ENCODE data around the gene UBTD2. TPM values are rescaled to one million over a fixed set of nuclear protein-coding genes. Genes with fewer than 3 reads are reported as not detected.

The UBTD2 gene
- total RNA-seq, 1 donor from 2014 or later, result 9.0 TPM

DNA sequence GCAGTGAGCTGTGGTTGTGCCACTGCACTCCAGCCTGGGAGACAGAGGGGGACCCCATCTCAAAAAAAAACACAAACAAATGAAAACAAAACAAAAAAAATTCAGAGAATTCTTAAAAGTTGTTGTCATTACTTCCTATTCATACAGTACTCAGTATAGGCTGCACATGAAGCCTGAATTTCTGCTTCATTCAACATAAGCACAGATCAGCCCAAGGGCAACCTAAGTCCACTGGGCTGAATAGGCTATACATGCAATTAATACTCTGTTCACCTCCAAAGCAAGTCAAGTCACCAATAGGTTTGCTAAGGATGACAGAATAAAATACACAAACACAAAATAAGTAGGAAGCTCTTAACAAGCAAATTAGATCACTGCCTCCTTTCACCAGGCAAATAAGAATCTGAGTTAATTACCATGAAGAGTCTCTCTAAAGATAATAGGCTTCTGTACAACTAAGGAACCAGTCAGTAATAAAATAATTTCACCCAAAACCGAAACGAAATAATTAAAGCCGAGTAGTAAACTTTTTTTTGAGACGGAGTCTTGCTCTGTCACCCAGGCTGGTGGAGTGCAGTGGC is 18.7 kb downstream of the UBTD2 start:
- H3K36me3 Mint-ChIP-seq (ENCODE audit: low read depth), result peaks cover 16% of the 10 kb centered on the region
- ChIA-PET POLR2A (no interaction called here), CTCF (no interaction called here)
- H3K9me3 Mint-ChIP-seq, result no peaks in the 10 kb centered on the region
- no peak for DNase-seq
- no peaks in the 10 kb centered on the region for H3K27me3 Mint-ChIP-seq
- TF ChIP-seq, protein P1, sequence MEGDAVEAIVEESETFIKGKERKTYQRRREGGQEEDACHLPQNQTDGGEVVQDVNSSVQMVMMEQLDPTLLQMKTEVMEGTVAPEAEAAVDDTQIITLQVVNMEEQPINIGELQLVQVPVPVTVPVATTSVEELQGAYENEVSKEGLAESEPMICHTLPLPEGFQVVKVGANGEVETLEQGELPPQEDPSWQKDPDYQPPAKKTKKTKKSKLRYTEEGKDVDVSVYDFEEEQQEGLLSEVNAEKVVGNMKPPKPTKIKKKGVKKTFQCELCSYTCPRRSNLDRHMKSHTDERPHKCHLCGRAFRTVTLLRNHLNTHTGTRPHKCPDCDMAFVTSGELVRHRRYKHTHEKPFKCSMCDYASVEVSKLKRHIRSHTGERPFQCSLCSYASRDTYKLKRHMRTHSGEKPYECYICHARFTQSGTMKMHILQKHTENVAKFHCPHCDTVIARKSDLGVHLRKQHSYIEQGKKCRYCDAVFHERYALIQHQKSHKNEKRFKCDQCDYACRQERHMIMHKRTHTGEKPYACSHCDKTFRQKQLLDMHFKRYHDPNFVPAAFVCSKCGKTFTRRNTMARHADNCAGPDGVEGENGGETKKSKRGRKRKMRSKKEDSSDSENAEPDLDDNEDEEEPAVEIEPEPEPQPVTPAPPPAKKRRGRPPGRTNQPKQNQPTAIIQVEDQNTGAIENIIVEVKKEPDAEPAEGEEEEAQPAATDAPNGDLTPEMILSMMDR (IDR thresholded peaks at IDR 0.05), result no peak
- intact Hi-C loops (cut with micrococcal nuclease), result no loop called here
- no peak for ATAC-seq (ENCODE audit: low read depth)
- no peak overlapping the region for H3K27ac Mint-ChIP-seq
- no peak overlapping the region for H3K4me3 Mint-ChIP-seq
- peaks cover 6% of the 10 kb centered on the region for H3K4me1 Mint-ChIP-seq

DNA sequence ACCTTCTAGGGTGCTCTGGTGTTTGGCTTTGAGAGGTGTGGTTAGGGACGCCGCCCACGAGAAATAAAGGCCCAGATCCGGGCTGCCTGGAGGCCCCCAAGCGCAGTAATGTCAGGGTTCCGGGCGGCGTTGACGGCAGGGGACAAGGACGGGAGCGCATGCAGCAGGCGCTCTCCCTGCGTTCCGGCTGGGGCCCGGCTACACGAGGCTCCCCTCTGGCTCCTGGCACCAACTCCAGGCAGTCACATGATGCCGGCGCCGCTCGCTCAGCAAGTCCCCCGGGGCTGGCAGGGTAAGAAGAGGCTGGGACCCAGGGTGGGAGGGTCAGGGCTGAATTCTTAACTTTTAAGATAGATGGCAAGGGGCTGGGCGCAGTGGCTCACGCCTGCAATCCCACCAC is 28.1 kb downstream of the UBTD2 start:
- H3K36me3 Mint-ChIP-seq (ENCODE audit: low read depth), result peaks cover 43% of the 10 kb centered on the region
- H3K4me3 Mint-ChIP-seq, result no peak overlapping the region
- no peak overlapping the region for H3K27ac Mint-ChIP-seq
- TF ChIP-seq, protein P1 (IDR thresholded peaks at IDR 0.05), result no peak
- H3K9me3 Mint-ChIP-seq, result peaks cover 19% of the 10 kb centered on the region
- ChIA-PET CTCF (no interaction called here), POLR2A (no interaction called here)
- intact Hi-C loops (cut with micrococcal nuclease), result no loop called here
- ATAC-seq (ENCODE audit: low read depth) (no peak), DNase-seq (no peak)
- no peaks in the 10 kb centered on the region for H3K27me3 Mint-ChIP-seq
- H3K4me1 Mint-ChIP-seq, result no peaks in the 10 kb centered on the region

DNA sequence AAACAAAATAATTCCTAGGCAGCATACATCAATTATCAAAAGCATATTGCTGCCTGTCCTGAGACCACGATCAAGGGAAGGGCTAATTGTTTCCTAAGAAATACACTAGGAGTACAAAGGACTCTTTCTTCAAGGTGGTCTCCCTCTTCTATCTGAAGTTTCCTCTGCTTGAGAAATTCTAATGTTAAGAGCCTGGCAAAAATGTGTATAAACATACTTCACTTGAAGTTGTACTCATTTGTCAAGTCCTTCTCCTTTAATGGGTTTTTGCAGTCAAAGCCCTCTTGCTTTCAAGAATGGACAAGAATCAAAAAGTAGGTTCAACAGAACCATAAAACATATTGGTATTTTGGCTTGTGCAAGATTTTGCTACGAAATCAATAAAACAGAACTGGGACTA is 31.1 kb downstream of the UBTD2 start:
- Mint-ChIP-seq H3K36me3 (ENCODE audit: low read depth) (peaks cover 41% of the 10 kb centered on the region), H3K4me1 (no peaks in the 10 kb centered on the region), H3K27ac (no peak overlapping the region), H3K27me3 (no peaks in the 10 kb centered on the region), H3K4me3 (no peak overlapping the region), H3K9me3 (peaks cover 20% of the 10 kb centered on the region)
- no peak for DNase-seq
- CTCF ChIA-PET, result no interaction called here
- no peak for ATAC-seq (ENCODE audit: low read depth)
- POLR2A ChIA-PET, result no interaction called here
- TF ChIP-seq, protein P1 (IDR thresholded peaks at IDR 0.05), result no peak
- intact Hi-C loops (cut with micrococcal nuclease), result no loop called here

DNA sequence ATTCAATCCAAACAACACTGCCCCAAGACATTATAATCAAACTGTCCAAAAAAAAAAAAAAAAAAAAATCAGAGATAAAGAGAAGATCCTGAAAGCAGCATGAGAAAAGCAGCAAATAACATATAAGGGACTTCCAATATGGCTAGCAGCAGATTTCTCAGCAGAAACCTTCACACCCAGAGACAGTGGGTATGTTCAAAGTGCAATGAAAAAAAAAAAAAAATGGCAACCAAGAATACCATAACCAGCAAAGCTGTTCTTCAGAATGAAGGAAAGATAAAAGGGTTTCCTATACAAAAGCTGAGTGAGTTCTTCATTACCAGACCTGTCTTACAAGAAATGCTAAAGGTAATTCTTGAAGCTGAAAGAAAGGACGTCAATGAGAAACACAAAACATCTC is 32.1 kb downstream of the UBTD2 start:
- Mint-ChIP-seq H3K4me1 (no peaks in the 10 kb centered on the region), H3K9me3 (peaks cover 20% of the 10 kb centered on the region), H3K4me3 (no peak overlapping the region), H3K27ac (no peak overlapping the region), H3K27me3 (no peaks in the 10 kb centered on the region), H3K36me3 (ENCODE audit: low read depth) (peaks cover 37% of the 10 kb centered on the region)
- DNase-seq (no peak), ATAC-seq (ENCODE audit: low read depth) (no peak)
- intact Hi-C loops (cut with micrococcal nuclease), result no loop called here
- POLR2A ChIA-PET, result no interaction called here
- CTCF ChIA-PET, result no interaction called here
- TF ChIP-seq, protein P1 (IDR thresholded peaks at IDR 0.05), result no peak

DNA sequence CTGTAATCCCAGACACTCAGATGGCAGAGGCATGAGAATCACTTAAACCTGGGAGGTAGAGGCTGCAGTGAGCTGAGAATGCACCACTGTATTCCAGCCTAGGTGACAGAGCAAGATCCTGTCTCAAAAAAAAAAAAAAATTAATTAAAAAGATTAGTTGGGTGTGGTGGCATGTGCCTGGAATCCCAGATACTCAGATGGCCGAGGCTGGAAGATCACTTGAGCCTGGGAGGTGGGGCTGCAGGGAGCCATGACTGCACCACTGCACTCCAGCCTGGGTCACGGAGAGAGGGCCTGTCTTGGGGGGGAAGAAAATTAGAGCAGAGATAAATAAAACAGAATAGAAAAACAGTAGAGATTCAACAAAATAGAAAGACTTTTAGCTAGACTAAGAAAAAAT is 34.9 kb downstream of the UBTD2 start:
- TF ChIP-seq, protein P1 (IDR thresholded peaks at IDR 0.05), result no peak
- ChIA-PET POLR2A (no interaction called here), CTCF (no interaction called here)
- H3K9me3 Mint-ChIP-seq, result peaks cover 20% of the 10 kb centered on the region
- no peak overlapping the region for H3K4me3 Mint-ChIP-seq
- no peaks in the 10 kb centered on the region for H3K4me1 Mint-ChIP-seq
- DNase-seq (no peak), ATAC-seq (ENCODE audit: low read depth) (no peak)
- peaks cover 26% of the 10 kb centered on the region for H3K36me3 Mint-ChIP-seq (ENCODE audit: low read depth)
- intact Hi-C loops (cut with micrococcal nuclease), result no loop called here
- no peaks in the 10 kb centered on the region for H3K27me3 Mint-ChIP-seq
- H3K27ac Mint-ChIP-seq, result no peak overlapping the region

Data from activated B cell treated with CpG ODN at 0.5 μM for 24 hours (primary cell).